OCI-LY7 (cell line): ENCODE results near the gene TRAPPC12.

ENCODE experiments used
- CTCF ChIP-seq: fragments of 200-600 bp; sonication (generic); conservative IDR thresholded peaks from 2 replicates; pipeline ENCODE4 v1.5.1; 2014; ENCODE audit warnings: mild to moderate bottlenecking, antibody characterized with exemption, low read length, moderate library complexity, mixed read lengths
- EZH2phosphoT487 ChIP-seq: fragments of 200-600 bp; sonication (generic); IDR thresholded peaks from 2 replicates; pipeline ENCODE4 v1.6.1; 2018; ENCODE audit warnings: low read depth, borderline replicate concordance, mild to moderate bottlenecking, mixed run types, antibody characterized with exemption, low read length, moderate library complexity, mixed read lengths

GRCh38 chr2:3377612-3378432 is 1.7 kb upstream of the TRAPPC12 start, which contains the start of gene EIPR1:
- TF ChIP-seq CTCF = no peak
- TF ChIP-seq EZH2phosphoT487 = no peak
